Prostate gland (tissue), 2 donors: ENCODE data around the gene TTLL5.

Experiments used
- POLR2A ChIP-seq: fragments of 450-650 bp; IDR thresholded peaks from one replicate; pipeline ENCODE4 v1.6.1; 2016; ENCODE audit warnings: antibody characterized with exemption, mild to moderate bottlenecking
- POLR2AphosphoS5 ChIP-seq: sonication (generic); formaldehyde crosslinking; IDR thresholded peaks from one replicate; pipeline ENCODE4 v1.6.1; 2017; ENCODE audit warnings: antibody characterized with exemption
- TF ChIP-seq, protein P1 (sequence below), 4 experiments: fragments of 200-600 bp in 2 of 4; fragments of 450-650 bp in 2 of 4; sonication (generic) in 2 of 4; IDR thresholded peaks; 1 replicate in 3 of 4; 2 replicates in 1 of 4; pipeline ENCODE4 v1.5.1; 2016 to 2019; ENCODE audit warnings: antibody characterized with exemption in 4 of 4, mild to moderate bottlenecking in 2 of 4, moderate library complexity in 2 of 4

DNA sequence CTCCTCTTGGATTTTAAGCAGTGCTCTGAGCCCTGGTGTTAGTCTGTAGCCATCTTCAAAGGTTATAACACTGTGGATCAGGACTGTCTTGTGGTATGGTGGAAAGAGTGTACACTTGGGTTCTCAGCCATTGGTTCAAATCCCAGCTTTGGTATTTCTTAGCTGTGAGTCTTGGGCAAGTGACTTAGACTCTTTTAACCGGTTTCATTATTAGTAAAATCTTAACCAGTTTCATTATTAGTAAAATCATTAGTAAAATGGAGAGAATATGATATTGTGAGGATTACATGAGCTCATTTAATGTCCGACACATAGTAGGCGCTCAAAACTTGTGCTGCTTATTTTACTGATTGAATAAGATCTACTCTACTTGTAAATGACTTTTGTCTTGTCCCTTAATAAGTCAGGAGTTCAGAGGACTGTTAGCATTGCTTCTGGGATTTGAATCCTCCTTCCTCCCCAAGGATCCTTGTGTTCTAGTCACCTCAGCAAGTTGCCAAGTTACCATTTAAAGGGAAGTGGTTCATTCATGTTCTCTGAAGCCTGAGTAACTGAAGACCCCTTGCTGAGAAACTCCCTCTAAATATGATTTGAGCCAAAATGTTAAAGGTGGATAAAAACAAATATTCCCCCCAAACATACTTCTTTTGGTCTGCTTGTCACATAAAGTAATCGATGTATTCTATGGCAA lies 12.4 kb downstream of the TTLL5 start:
- TF ChIP-seq, protein P1, sequence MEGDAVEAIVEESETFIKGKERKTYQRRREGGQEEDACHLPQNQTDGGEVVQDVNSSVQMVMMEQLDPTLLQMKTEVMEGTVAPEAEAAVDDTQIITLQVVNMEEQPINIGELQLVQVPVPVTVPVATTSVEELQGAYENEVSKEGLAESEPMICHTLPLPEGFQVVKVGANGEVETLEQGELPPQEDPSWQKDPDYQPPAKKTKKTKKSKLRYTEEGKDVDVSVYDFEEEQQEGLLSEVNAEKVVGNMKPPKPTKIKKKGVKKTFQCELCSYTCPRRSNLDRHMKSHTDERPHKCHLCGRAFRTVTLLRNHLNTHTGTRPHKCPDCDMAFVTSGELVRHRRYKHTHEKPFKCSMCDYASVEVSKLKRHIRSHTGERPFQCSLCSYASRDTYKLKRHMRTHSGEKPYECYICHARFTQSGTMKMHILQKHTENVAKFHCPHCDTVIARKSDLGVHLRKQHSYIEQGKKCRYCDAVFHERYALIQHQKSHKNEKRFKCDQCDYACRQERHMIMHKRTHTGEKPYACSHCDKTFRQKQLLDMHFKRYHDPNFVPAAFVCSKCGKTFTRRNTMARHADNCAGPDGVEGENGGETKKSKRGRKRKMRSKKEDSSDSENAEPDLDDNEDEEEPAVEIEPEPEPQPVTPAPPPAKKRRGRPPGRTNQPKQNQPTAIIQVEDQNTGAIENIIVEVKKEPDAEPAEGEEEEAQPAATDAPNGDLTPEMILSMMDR (IDR thresholded peaks at IDR 0.05), result no peak
- TF ChIP-seq POLR2AphosphoS5 (no peak), POLR2A (no peak)
